Right hindlimb (tissue), 1 donor: ENCODE results near the gene OR2B6.

ENCODE experiments used
- DNase-seq: peaks from one replicate; pipeline ENCODE4 v3.0.0-alpha.2; 2018

OR2B6 gene

DNA sequence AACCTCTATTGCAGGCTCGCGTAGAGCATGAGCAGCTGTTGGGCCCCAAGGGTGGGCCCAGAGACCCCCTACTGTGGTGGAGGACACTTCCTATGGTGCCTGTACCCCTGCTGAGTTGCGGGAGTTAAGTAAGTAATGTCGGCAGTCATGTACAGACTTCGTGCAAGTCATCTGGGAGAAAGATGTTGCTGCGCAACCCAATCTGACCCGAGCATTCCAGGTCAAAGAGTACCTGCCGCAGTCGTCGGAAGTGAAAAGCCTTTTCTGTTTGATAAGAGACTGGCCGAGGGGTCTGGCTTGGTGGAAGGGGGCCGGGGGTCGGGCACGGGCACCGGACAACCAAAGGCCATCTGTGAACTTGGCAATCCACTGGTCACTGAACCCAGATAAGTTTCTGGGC, 44.3 kb downstream of the OR2B6 start:
- no peak for DNase-seq

DNA sequence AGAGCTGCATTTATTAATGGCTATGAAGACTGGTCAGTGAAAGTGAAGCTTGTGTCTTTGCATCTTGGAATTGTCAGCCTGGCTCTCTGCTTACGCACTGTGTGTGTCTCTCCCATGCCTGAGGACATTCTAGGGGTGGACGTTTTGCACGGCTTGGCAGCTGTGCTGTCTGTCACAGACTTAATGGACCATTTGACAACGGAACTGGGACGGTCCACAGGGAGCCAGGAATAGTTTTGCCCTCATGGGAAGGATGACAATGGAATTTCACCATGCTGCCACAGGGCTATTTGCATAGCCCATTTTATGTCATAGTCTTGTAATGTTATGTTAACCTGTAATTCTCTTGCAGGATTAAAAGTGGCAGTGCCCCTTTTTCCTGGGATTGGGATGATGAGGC, 44.7 kb downstream of the OR2B6 start:
- DNase-seq = no peak

GRCh38 chr6:28002161-28002560, 45.1 kb downstream of the OR2B6 start:
- no peak for DNase-seq

DNA sequence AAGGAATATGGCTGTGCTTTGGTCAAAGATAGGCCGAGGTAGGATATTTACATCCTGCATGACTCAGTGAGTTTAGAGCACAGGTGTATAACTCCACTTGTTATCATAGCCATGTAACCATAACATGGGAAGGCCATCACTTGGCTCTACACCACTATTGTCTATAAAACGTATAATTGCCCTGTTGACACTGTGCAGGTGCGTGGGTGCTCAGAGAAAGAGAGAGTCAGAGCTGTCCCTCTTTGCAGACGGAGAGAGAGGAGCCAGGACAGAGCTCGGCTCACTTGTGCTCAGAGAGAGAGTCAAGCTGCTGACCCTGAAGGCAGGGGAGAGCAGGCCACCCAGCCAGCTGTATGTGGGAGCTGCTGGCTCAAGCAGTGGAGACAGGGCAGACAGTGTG, 46.0 kb downstream of the OR2B6 start:
- DNase-seq = no peak

GRCh38 chr6:28003661-28004060, 46.6 kb downstream of the OR2B6 start:
- no peak for DNase-seq

- no peak for DNase-seq
These were observed 47.5 kb downstream of the OR2B6 start for GRCh38 chr6:28004350-28005151.

GRCh38 chr6:28005152-28005890, 48.3 kb downstream of the OR2B6 start:
- no peak for DNase-seq

GRCh38 chr6:28005975-28006374, 48.9 kb downstream of the OR2B6 start:
- no peak for DNase-seq
